ENCODE results near the gene MIOX. TPM values are rescaled to one million over a fixed set of nuclear protein-coding genes. Genes with fewer than 3 reads are reported as not detected.

The MIOX gene
- total and polyA plus RNA-seq, 10 of the 15 experiments (the other 5 are each of a cell fraction or from before 2014, with no cell fraction given): 0.10 to 0.31 TPM; not detected in 8

DNA sequence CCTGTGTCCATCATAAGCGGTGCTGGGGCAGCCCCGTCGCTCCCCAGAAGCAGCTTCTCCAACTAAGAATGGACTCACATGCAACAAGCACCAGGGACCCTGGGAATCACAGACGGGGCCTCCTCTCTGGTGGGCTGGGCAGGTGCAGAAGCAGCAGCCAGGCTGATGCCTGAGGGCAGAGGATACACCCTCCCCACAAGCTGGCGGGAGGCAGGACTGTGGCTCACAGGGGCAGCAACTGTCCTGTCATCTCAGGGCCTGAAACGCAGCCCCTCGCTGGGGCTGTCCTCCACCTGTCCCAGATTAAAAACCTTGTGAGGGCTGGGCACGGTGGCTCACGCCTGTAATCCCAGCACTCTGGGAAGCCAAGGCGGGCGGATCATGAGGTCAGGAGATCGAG is 8.7 kb upstream of the MIOX start (continued):
- TF ChIP-seq RBBP5 (conservative IDR thresholded peaks at IDR 0.05): no peak
- TF ChIP-seq BHLHE40 (IDR thresholded peaks at IDR 0.05; ENCODE audit: borderline replicate concordance in 1 of 2, low read depth in 2 of 2, low read length in 1 of 2): no peak

DNA sequence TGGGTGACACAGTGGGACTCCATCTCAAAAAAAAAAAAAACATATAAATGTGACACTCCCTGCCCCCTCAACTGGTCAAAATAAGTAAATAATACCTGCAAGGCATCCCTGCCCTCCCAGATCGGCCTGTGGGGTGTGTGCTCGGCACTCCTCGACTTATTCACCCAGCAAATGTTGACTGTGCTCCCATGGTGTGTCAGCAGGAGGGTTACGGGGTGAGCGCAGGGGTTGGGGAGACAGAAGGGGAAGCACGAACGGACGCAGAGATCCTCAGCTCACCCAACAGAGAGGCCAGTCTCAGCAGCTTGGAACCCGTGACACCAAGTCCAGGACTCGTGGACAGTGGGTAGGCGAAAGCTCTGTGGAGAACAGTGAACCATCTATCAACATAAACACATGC is 6.9 kb upstream of the MIOX start:
- SMC1A ChIA-PET (ENCODE audit: uncharacterized antibody, unreplicated experiment): no interaction called here
- no peaks in the 10 kb centered on the region for H3K79me2 ChIP-seq (ENCODE audit: control insufficient read depth, insufficient read depth, low read length)
- no peak overlapping the region for H2AFZ ChIP-seq (ENCODE audit: control insufficient read depth, low read depth, low read length)
- no peak overlapping the region for H3K4me3 ChIP-seq
- H3K4me1 ChIP-seq (ENCODE audit: control insufficient read depth, insufficient read depth, low read length): peaks cover 5% of the 10 kb centered on the region
- H3K9ac ChIP-seq (ENCODE audit: control insufficient read depth, insufficient read depth, low read length): no peak overlapping the region
- TF ChIP-seq KDM1A (IDR thresholded peaks at IDR 0.05; ENCODE audit: borderline replicate concordance): no peak
- TF ChIP-seq, protein P1, sequence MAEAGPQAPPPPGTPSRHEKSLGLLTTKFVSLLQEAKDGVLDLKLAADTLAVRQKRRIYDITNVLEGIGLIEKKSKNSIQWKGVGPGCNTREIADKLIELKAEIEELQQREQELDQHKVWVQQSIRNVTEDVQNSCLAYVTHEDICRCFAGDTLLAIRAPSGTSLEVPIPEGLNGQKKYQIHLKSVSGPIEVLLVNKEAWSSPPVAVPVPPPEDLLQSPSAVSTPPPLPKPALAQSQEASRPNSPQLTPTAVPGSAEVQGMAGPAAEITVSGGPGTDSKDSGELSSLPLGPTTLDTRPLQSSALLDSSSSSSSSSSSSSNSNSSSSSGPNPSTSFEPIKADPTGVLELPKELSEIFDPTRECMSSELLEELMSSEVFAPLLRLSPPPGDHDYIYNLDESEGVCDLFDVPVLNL (IDR thresholded peaks at IDR 0.05; ENCODE audit: low read depth, low read length): no peak
- TF ChIP-seq, protein P2, sequence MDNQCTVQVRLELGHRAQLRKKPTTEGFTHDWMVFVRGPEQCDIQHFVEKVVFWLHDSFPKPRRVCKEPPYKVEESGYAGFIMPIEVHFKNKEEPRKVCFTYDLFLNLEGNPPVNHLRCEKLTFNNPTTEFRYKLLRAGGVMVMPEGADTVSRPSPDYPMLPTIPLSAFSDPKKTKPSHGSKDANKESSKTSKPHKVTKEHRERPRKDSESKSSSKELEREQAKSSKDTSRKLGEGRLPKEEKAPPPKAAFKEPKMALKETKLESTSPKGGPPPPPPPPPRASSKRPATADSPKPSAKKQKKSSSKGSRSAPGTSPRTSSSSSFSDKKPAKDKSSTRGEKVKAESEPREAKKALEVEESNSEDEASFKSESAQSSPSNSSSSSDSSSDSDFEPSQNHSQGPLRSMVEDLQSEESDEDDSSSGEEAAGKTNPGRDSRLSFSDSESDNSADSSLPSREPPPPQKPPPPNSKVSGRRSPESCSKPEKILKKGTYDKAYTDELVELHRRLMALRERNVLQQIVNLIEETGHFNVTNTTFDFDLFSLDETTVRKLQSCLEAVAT (IDR thresholded peaks at IDR 0.05): no peak
- no peak for TF ChIP-seq LARP7 (IDR thresholded peaks at IDR 0.05)
- no peak for TF ChIP-seq SP1 (IDR thresholded peaks at IDR 0.05; ENCODE audit: low read depth, low read length)
- no peak for TF ChIP-seq PAX5 (IDR thresholded peaks at IDR 0.05; ENCODE audit: borderline replicate concordance, low read depth, low read length)
- TF ChIP-seq, protein P3, sequence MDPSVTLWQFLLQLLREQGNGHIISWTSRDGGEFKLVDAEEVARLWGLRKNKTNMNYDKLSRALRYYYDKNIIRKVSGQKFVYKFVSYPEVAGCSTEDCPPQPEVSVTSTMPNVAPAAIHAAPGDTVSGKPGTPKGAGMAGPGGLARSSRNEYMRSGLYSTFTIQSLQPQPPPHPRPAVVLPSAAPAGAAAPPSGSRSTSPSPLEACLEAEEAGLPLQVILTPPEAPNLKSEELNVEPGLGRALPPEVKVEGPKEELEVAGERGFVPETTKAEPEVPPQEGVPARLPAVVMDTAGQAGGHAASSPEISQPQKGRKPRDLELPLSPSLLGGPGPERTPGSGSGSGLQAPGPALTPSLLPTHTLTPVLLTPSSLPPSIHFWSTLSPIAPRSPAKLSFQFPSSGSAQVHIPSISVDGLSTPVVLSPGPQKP (IDR thresholded peaks at IDR 0.05; ENCODE audit: low read depth, low read length): no peak
- TF ChIP-seq YBX1 (IDR thresholded peaks at IDR 0.05): no peak
- intact Hi-C loops (cut with micrococcal nuclease; ENCODE audit: unreplicated experiment): loop anchor here (10.0 kb wide), 1 partner anchor 235 kb away; the partner anchor contains the start of gene TUBGCP6
- POLR2A ChIA-PET: interaction anchor here (0.7 to 1.9 kb wide), 2 partner anchors 10 to 44 kb away, joined by 3 to 7 read pairs; no protein-coding TSS in a partner anchor
- in situ Hi-C loops (cut with MboI): no loop called here
- H3K27ac ChIP-seq (ENCODE audit: control insufficient read depth, insufficient read depth): no peak overlapping the region
- no peaks in the 10 kb centered on the region for H4K20me1 ChIP-seq (ENCODE audit: control insufficient read depth, insufficient read depth)
- no peaks in the 10 kb centered on the region for H3K36me3 ChIP-seq (ENCODE audit: control insufficient read depth in 2 of 2, insufficient read depth in 2 of 2, low read length in 1 of 2)
- RAD21 ChIA-PET (ENCODE audit: unreplicated experiment): interaction anchor here (0.6 kb wide), 1 partner anchor 17 kb away, joined by 3 read pairs; no protein-coding TSS in a partner anchor
- CTCF ChIA-PET: interaction anchor here (1.1 to 1.9 kb wide), 3 partner anchors 9 to 45 kb away, joined by 3 to 8 read pairs (median 3); partner anchors contain the start of gene SCO2
- H3K27me3 ChIP-seq (replicated peaks in 1 of 2; ENCODE audit: control insufficient read depth in 2 of 2, insufficient read depth in 2 of 2, low read length in 1 of 2): peaks cover 0 to 3% of the 10 kb centered on the region in 2 experiments; a peak in 2 of 4 replicates
- no peak overlapping the region for H3K4me2 ChIP-seq (ENCODE audit: control insufficient read depth, insufficient read depth)
- ATAC-seq (no peak), FAIRE-seq (no peak), DNase-seq (ENCODE audit: low read depth, low spot score) (no peak)
- no peaks in the 10 kb centered on the region for H3K9me3 ChIP-seq (replicated peaks; ENCODE audit: control insufficient read depth, insufficient read depth, low read length)
- BruUV-seq (replicated peaks): no TSS peak
- WGBS (ENCODE audit: insufficient coverage, insufficient replicate concordance, low lambda C conversion rate, missing lambda C conversion rate): 10% methylated on average over 11 of the region's 11 CpGs
